EH (cell line): ENCODE results near the gene UBE2G2.

Experiments
- DNase-seq: peaks from one replicate; pipeline ENCODE4 v3.0.0-alpha.2; 2015; ENCODE audit warnings: low read depth

Gene UBE2G2

GRCh38 chr21:44749759-44750674 lies 51.6 kb downstream of the UBE2G2 start:
- no peak for DNase-seq

- no peak for DNase-seq
Measured at GRCh38 chr21:44749116-44749758, 52.4 kb downstream of the UBE2G2 start.

- DNase-seq, result no peak
Measured at GRCh38 chr21:44748621-44749020, 53.0 kb downstream of the UBE2G2 start.

GRCh38 chr21:44742418-44743153 lies 59.0 kb downstream of the UBE2G2 start:
- peak; percentile 14 for DNase-seq

GRCh38 chr21:44741921-44742320 lies 59.7 kb downstream of the UBE2G2 start:
- DNase-seq, result no peak

- no peak for DNase-seq
Measured at GRCh38 chr21:44740742-44741141, 60.9 kb downstream of the UBE2G2 start.

- DNase-seq, result no peak
Measured at GRCh38 chr21:44739316-44739715, 62.3 kb downstream of the UBE2G2 start.

GRCh38 chr21:44738621-44739020 lies 63.0 kb downstream of the UBE2G2 start:
- DNase-seq, result no peak

GRCh38 chr21:44737706-44738354 lies 63.8 kb downstream of the UBE2G2 start:
- DNase-seq, result no peak

- DNase-seq, result no peak
Measured at GRCh38 chr21:44736291-44737004, 65.2 kb downstream of the UBE2G2 start.

- DNase-seq, result no peak
Measured at GRCh38 chr21:44735821-44736220, 65.8 kb downstream of the UBE2G2 start.

GRCh38 chr21:44734841-44735240 lies 66.8 kb downstream of the UBE2G2 start:
- no peak for DNase-seq

GRCh38 chr21:44734026-44734745 lies 67.4 kb downstream of the UBE2G2 start:
- DNase-seq, result peak; percentile 9

- DNase-seq, result no peak
Measured at GRCh38 chr21:44732956-44733355, 68.7 kb downstream of the UBE2G2 start.

- no peak for DNase-seq
Measured at GRCh38 chr21:44732263-44732662, 69.4 kb downstream of the UBE2G2 start.

GRCh38 chr21:44730951-44731579 lies 70.6 kb downstream of the UBE2G2 start:
- no peak for DNase-seq

GRCh38 chr21:44730028-44730395 lies 71.6 kb downstream of the UBE2G2 start:
- no peak for DNase-seq

- DNase-seq, result no peak
Measured at GRCh38 chr21:44729336-44730027, 72.1 kb downstream of the UBE2G2 start.

GRCh38 chr21:44728716-44729115 lies 72.9 kb downstream of the UBE2G2 start:
- no peak for DNase-seq

GRCh38 chr21:44727757-44728156 lies 73.9 kb downstream of the UBE2G2 start:
- DNase-seq, result no peak
